GM12864 (cell line): ENCODE data around the gene FOXL2.
"Not testable (repeated sequence)": the region's sequence is repeated elsewhere in the genome, so short reads cannot be mapped to it uniquely, and the experiment has no call there.

Source experiments
- DNase-seq: peaks from one replicate; pipeline ENCODE4 v3.0.0-alpha.2; 2011; ENCODE audit warnings: low read depth
- H3K4me3 ChIP-seq: 2 replicates; pipeline ENCODE4 v1.5.1; 2011; ENCODE audit warnings: mild to moderate bottlenecking, low read depth, low read length, control low read depth
- CTCF ChIP-seq: IDR thresholded peaks from 2 replicates; pipeline ENCODE4 v1.5.1; 2011; ENCODE audit warnings: low read depth, mild to moderate bottlenecking, moderate library complexity, low read length, control low read depth, inconsistent platforms; ENCODE audit errors: missing control alignments

Gene FOXL2

GRCh38 chr3:138923531-138923994 lies 23.4 kb downstream of the FOXL2 start:
- TF ChIP-seq CTCF = peak; percentile 94
- peak; percentile 66 for DNase-seq
- H3K4me3 ChIP-seq = no peak overlapping the region

GRCh38 chr3:138922400-138922799 lies 24.5 kb downstream of the FOXL2 start:
- DNase-seq, H3K4me3 ChIP-seq: not testable (repeated sequence)

GRCh38 chr3:138921316-138922292 lies 25.3 kb downstream of the FOXL2 start:
- TF ChIP-seq CTCF = no peak
- H3K4me3 ChIP-seq = no peak overlapping the region
- DNase-seq = no peak

- DNase-seq = no peak
- no peak overlapping the region for H3K4me3 ChIP-seq
- no peak for TF ChIP-seq CTCF
These were observed 27.6 kb downstream of the FOXL2 start for GRCh38 chr3:138919325-138919724.

GRCh38 chr3:138916824-138917223 lies 30.1 kb downstream of the FOXL2 start:
- TF ChIP-seq CTCF = no peak
- no peak overlapping the region for H3K4me3 ChIP-seq
- no peak for DNase-seq

GRCh38 chr3:138915503-138916498 lies 31.1 kb downstream of the FOXL2 start:
- H3K4me3 ChIP-seq = peak overlapping the region; percentile 54
- peak; percentile 44 for DNase-seq
- TF ChIP-seq CTCF = peak; percentile 78
